ENCODE data around the gene VSX2. TPM values are rescaled to one million over a fixed set of nuclear protein-coding genes. Genes with fewer than 3 reads are reported as not detected.

Gene VSX2
- total RNA-seq, 1 experiment from 2014 or later, result not detected

- Histone ChIP-seq H3K4me2 (ENCODE audit: insufficient read depth, insufficient read length, low read length) (no peak overlapping the region), H3K79me1 (ENCODE audit: insufficient read depth, low read depth, low read length, poor library complexity, severe bottlenecking) (no peaks in the 10 kb centered on the region), H3T11ph (ENCODE audit: low read length) (no peak overlapping the region), H4K20me1 (ENCODE audit: control insufficient read depth, insufficient read depth, insufficient read length) (no peaks in the 10 kb centered on the region), H3K9me3 (ENCODE audit: control insufficient read depth, low read depth, low read length) (no peaks in the 10 kb centered on the region), H4K5ac (ENCODE audit: insufficient read length, low read depth, low read length) (no peak overlapping the region), H4K8ac (replicated peaks; ENCODE audit: insufficient read length, low read depth, low read length) (no peak overlapping the region), H4K91ac (ENCODE audit: insufficient read length, low read depth, low read length) (no peak overlapping the region), H2BK15ac (ENCODE audit: low read depth, low read length) (no peak overlapping the region), H3K4ac (ENCODE audit: low read depth, low read length) (no peak overlapping the region), H3K23ac (ENCODE audit: insufficient read length, low read depth, low read length) (no peak overlapping the region), H2BK120ac (ENCODE audit: low read depth, low read length, poor library complexity, severe bottlenecking) (no peak overlapping the region), H2BK12ac (ENCODE audit: insufficient read length, low read depth, low read length) (no peak overlapping the region), H3K27me3 (ENCODE audit: insufficient read depth, low read length) (peaks cover 23% of the 10 kb centered on the region), H3K27ac (ENCODE audit: insufficient read length, low read depth, low read length) (no peak overlapping the region), H3K56ac (ENCODE audit: insufficient read length, low read depth, low read length) (no peak overlapping the region), H2AK5ac (ENCODE audit: insufficient read length, low read length) (no peak overlapping the region), H2AFZ (ENCODE audit: low read length) (no peak overlapping the region), H3K4me1 (ENCODE audit: insufficient read depth, low read length) (peaks cover 6% of the 10 kb centered on the region; the same call in 1 of the 2 replicates), H2BK5ac (ENCODE audit: insufficient read length, low read length) (no peak overlapping the region), H3K14ac (ENCODE audit: insufficient read depth, low read length) (no peak overlapping the region), H3K9ac (ENCODE audit: extremely low read depth, insufficient read length, low read length) (no peak overlapping the region), H3K23me2 (ENCODE audit: insufficient read length, low read depth, low read length, poor library complexity, severe bottlenecking) (peaks cover 1% of the 10 kb centered on the region), H3K18ac (ENCODE audit: insufficient read length, low read depth, low read length) (no peak overlapping the region), H2BK20ac (ENCODE audit: low read depth, low read length, poor library complexity, severe bottlenecking) (no peak overlapping the region), H3K79me2 (ENCODE audit: insufficient read depth, low read length) (no peaks in the 10 kb centered on the region)
- TF ChIP-seq CTCF (conservative IDR thresholded peaks at IDR 0.05), result no peak
- Mint-ChIP-seq H3K27me3 (ENCODE audit: low read depth) (peaks cover 74% of the 10 kb centered on the region), H3K4me3 (no peak overlapping the region), H3K4me1 (peaks cover 29 to 58% of the 10 kb centered on the region in 2 experiments), H3K27ac (no peak overlapping the region), H3K9me3 (no peaks in the 10 kb centered on the region; a peak in 2 of 5 replicates), H3K36me3 (ENCODE audit: insufficient read depth in 1 of 3, low read depth in 3 of 3) (no peaks in the 10 kb centered on the region; a peak in 1 of 7 replicates)
- DNase-seq, result no peak
- WGBS (ENCODE audit: extremely low coverage, insufficient read length, low lambda C conversion rate), result no CpG with 5 or more reads among the region's 8 CpGs
These were observed 7.3 kb downstream of the VSX2 start for GRCh38 chr14:74246542-74246941.

Data from H9 (cell line).